SK-N-SH (cell line): ENCODE results near the gene STAT6. TPM values are rescaled to one million over a fixed set of nuclear protein-coding genes. Genes with fewer than 3 reads are reported as not detected.

Source experiments
- CTCF ChIA-PET: fragments of 300-600, 350-600 bp; formaldehyde crosslinking; extraction: SDS; loops from one replicate; lab custom pipeline; 2021; lab: Yijun Ruan, JAX
- POLR2A ChIA-PET: fragments of 350-600 bp; sonication (Branson Sonifier 250); formaldehyde crosslinking; extraction: SDS; loops from one replicate; lab custom pipeline; 2020; ENCODE audit warnings: antibody characterized with exemption, inconsistent platforms; lab: Yijun Ruan, JAX
- DNase-seq: peaks from one replicate; pipeline ENCODE4 v3.0.0; 2012
- H2AFZ ChIP-seq: fragments of 200-600 bp; sonication (generic); 2 replicates; pipeline ENCODE4 v1.8.1; 2016; ENCODE audit warnings: antibody characterized with exemption, mild to moderate bottlenecking, low read depth
- H3F3A ChIP-seq: fragments of 200-600 bp; sonication (generic); replicated peaks from 2 replicates; pipeline ENCODE3; 2016; ENCODE audit warnings: antibody characterized with exemption, mild to moderate bottlenecking; ENCODE audit not compliant: insufficient read depth
- H3K27ac ChIP-seq, 2 experiments: fragments of 200-500 bp in 1 of 2; fragments of 200-600 bp in 1 of 2; sonication (Bioruptor generic) in 1 of 2; sonication (generic), shearing (Covaris generic) in 1 of 2; 2 replicates each; pipeline versions ENCODE4 v1.5.1 to v1.6.1; 2014 to 2016; ENCODE audit warnings: low read depth in 2 of 2, inconsistent platforms in 1 of 2, low read length in 1 of 2, mild to moderate bottlenecking in 1 of 2, mixed read lengths in 1 of 2
- H3K27me3 ChIP-seq: fragments of 200-600 bp; sonication (generic), shearing (Covaris generic); 2 replicates; pipeline ENCODE4 v1.6.1; 2016; ENCODE audit warnings: mixed run types; ENCODE audit not compliant: insufficient read depth
- H3K36me3 ChIP-seq, 2 experiments: fragments of 200-500 bp in 1 of 2; fragments of 200-600 bp in 1 of 2; sonication (Bioruptor generic) in 1 of 2; sonication (generic) in 1 of 2; replicated peaks in 1 of 2; 2 replicates each; pipeline versions ENCODE3 to v1.5.1; 2014 to 2016; ENCODE audit warnings: low read length in 1 of 2, mild to moderate bottlenecking in 1 of 2; ENCODE audit not compliant: insufficient read depth in 2 of 2, control insufficient read depth in 1 of 2
- H3K4me1 ChIP-seq, 2 experiments: fragments of 200-500 bp in 1 of 2; fragments of 200-600 bp in 1 of 2; sonication (Bioruptor generic) in 1 of 2; sonication (generic), shearing (Covaris generic) in 1 of 2; 2 replicates each; pipeline versions ENCODE4 v1.5.1 to v1.6.1; 2014 to 2016; ENCODE audit warnings: low read depth in 1 of 2, low read length in 1 of 2, mixed run types in 1 of 2; ENCODE audit not compliant: insufficient read depth in 2 of 2, control insufficient read depth in 1 of 2
- H3K4me2 ChIP-seq: fragments of 200-600 bp; sonication (generic), shearing (Covaris generic); 2 replicates; pipeline ENCODE4 v1.6.1; 2017; ENCODE audit warnings: mixed run types
- H3K4me3 ChIP-seq, 2 experiments: fragments of 200-500 bp in 1 of 2; fragments of 200-600 bp in 1 of 2; sonication (Bioruptor generic) in 1 of 2; sonication (generic), shearing (Covaris generic) in 1 of 2; 2 replicates each; pipeline versions ENCODE4 v1.5.1 to v1.8.1; 2014 to 2016; ENCODE audit warnings: low read depth in 2 of 2, inconsistent platforms in 1 of 2, low read length in 1 of 2, mild to moderate bottlenecking in 1 of 2, mixed read lengths in 1 of 2, moderate library complexity in 1 of 2
- H3K79me2 ChIP-seq: fragments of 200-600 bp; sonication (generic); 2 replicates; pipeline ENCODE4 v1.8.1; 2017; ENCODE audit warnings: mild to moderate bottlenecking; ENCODE audit not compliant: insufficient read depth
- H3K9ac ChIP-seq: fragments of 200-600 bp; sonication (generic); 2 replicates; pipeline ENCODE4 v1.6.1; 2017; ENCODE audit warnings: mixed run types
- H3K9me2 ChIP-seq: fragments of 200-600 bp; sonication (generic); 2 replicates; pipeline ENCODE4 v1.6.1; 2017; ENCODE audit warnings: mixed run types
- H3K9me3 ChIP-seq: fragments of 200-600 bp; sonication (generic); 2 replicates; pipeline ENCODE4 v1.6.1; 2017; ENCODE audit warnings: mixed run types, mild to moderate bottlenecking, moderate library complexity
- H4K20me1 ChIP-seq: fragments of 200-600 bp; sonication (generic); 2 replicates; pipeline ENCODE4 v1.6.1; 2017; ENCODE audit warnings: mild to moderate bottlenecking, mixed run types; ENCODE audit not compliant: insufficient read depth
- CHD2 ChIP-seq: fragments of 150-350 bp; IDR thresholded peaks from 2 replicates; pipeline ENCODE4 v1.6.1; 2018; ENCODE audit warnings: low read length; ENCODE audit not compliant: partially characterized antibody
- CTCF ChIP-seq: fragments of 200-600 bp; sonication (generic); IDR thresholded peaks from 2 replicates; pipeline ENCODE4 v1.6.1; 2017; ENCODE audit warnings: antibody characterized with exemption, mild to moderate bottlenecking, moderate library complexity
- EZH2phosphoT487 ChIP-seq: fragments of 200-600 bp; sonication (generic); IDR thresholded peaks from 2 replicates; pipeline ENCODE4 v1.6.1; 2017; ENCODE audit warnings: low read depth, mixed run types, mild to moderate bottlenecking, antibody characterized with exemption, moderate library complexity, borderline replicate concordance
- FOSL2 ChIP-seq: IDR thresholded peaks from 2 replicates; pipeline ENCODE4 v1.4.0; 2012; ENCODE audit warnings: low read depth, mild to moderate bottlenecking, moderate library complexity, borderline replicate concordance
- FOXM1 ChIP-seq: IDR thresholded peaks from 2 replicates; pipeline ENCODE4 v1.4.0; 2012; ENCODE audit warnings: low read depth, mild to moderate bottlenecking
- MEF2A ChIP-seq: IDR thresholded peaks from 2 replicates; pipeline ENCODE4 v1.4.0; 2012; ENCODE audit warnings: low read depth, borderline replicate concordance
- MXI1 ChIP-seq: IDR thresholded peaks from 2 replicates; pipeline ENCODE4 v1.6.1; 2012; ENCODE audit warnings: mild to moderate bottlenecking, low read depth, low read length, improper control_type of control experiment
- NRF1 ChIP-seq: IDR thresholded peaks from 2 replicates; pipeline ENCODE4 v1.6.1; 2012; ENCODE audit warnings: low read depth, mild to moderate bottlenecking, low read length
- RAD21 ChIP-seq: IDR thresholded peaks from 2 replicates; pipeline ENCODE4 v1.6.1; 2012; ENCODE audit warnings: mild to moderate bottlenecking, low read length
- REST ChIP-seq: IDR thresholded peaks from 2 replicates; pipeline ENCODE4 v1.6.1; 2012; ENCODE audit warnings: mild to moderate bottlenecking, low read depth, low read length, moderate library complexity
- SIN3A ChIP-seq: IDR thresholded peaks from 2 replicates; pipeline ENCODE4 v1.6.1; 2012; ENCODE audit warnings: low read depth, mild to moderate bottlenecking, low read length, moderate library complexity, borderline replicate concordance
- SMC3 ChIP-seq: IDR thresholded peaks from 2 replicates; pipeline ENCODE4 v1.6.1; 2012; ENCODE audit warnings: low read depth, low read length, improper control_type of control experiment
- TAF1 ChIP-seq: IDR thresholded peaks from 2 replicates; pipeline ENCODE4 v1.6.1; 2012; ENCODE audit warnings: low read depth, mild to moderate bottlenecking, low read length, moderate library complexity, borderline replicate concordance
- TCF12 ChIP-seq: IDR thresholded peaks from 2 replicates; pipeline ENCODE4 v1.4.0; 2012
- YY1 ChIP-seq: IDR thresholded peaks from 2 replicates; pipeline ENCODE4 v1.4.0; 2012; ENCODE audit warnings: low read depth, mild to moderate bottlenecking
- WGBS: methylation state at CpG from one replicate; pipeline ENCODE4 v1.1.6; 2017; ENCODE audit warnings: low lambda C conversion rate; 5-methylcytosine and 5-hydroxymethylcytosine counted together
- polyA plus RNA-seq, 3 experiments: library from polyadenylated mRNA; depleted of rRNA; stranded (reverse); fragments of >200 nt; gene quantifications; 2 replicates each; pipeline ENCODE4 v1.2.3, GENCODE V29; 2012
- TF ChIP-seq, protein P1 (sequence below): fragments of 150-350 bp; IDR thresholded peaks from 2 replicates; pipeline ENCODE4 v1.6.1; 2016; ENCODE audit warnings: mild to moderate bottlenecking, low read depth, low read length
- TF ChIP-seq, protein P2 (sequence below): fragments of 150-350 bp; IDR thresholded peaks from 2 replicates; pipeline ENCODE4 v1.6.1; 2017; ENCODE audit warnings: antibody characterized with exemption, low read length, low read depth, borderline replicate concordance

Gene STAT6
- polyA plus RNA-seq, 1 of the 3 experiments (the other 2 are of a cell fraction): 0.15 TPM

DNA sequence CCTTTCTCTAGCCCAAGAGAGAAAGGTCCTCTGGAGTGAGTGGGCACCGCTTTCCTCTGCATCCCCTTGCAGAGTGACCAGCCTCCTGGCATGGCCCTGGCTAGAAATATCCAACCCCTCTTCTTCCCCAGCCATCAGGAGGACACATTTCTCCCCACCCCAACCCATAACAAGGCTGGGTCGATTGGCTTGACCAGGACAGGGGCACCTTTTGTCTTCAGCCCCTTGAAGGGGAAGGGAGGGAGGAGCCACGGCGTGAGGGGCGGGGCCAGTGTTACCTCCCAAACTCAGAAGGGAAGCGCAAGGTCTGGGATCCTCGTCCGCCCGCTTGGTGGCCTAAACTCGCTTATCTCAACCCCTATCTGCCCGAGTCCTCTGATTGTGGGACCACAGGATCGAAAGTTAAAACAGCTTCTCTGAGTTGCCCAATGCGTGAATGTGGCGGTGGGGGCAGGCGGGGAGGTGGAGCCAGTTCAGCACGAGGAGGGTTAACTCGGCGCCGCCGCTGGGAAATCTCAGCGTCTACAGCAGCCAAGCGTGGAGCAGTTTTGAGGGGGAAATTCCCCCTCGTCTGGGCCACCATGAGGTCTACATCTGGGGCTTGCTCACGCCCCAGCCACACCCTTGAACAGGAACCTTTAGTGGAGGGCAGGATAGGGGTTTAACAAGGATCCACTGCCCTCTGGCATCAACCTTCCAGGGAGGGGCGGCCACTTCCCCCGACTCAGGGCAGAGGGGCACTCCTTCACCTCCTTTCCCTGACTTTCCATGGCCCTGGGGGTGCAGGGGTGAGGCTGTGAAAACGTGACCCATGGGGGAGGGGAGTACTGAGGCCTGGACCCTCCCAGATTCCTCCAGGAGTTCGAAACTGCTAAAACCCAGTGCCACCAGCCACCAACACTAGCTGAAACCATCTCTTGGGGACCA, 795 bp downstream of the STAT6 start:
- POLR2A ChIA-PET: no interaction called here
- no peaks in the 10 kb centered on the region for H3K9me2 ChIP-seq
- no peaks in the 10 kb centered on the region for H4K20me1 ChIP-seq
- no peaks in the 10 kb centered on the region for H3K79me2 ChIP-seq
- H3K4me3 ChIP-seq: no peak overlapping the region
- no peaks in the 10 kb centered on the region for H3K36me3 ChIP-seq
- TF ChIP-seq CHD2: no peak
- TF ChIP-seq, protein P1, sequence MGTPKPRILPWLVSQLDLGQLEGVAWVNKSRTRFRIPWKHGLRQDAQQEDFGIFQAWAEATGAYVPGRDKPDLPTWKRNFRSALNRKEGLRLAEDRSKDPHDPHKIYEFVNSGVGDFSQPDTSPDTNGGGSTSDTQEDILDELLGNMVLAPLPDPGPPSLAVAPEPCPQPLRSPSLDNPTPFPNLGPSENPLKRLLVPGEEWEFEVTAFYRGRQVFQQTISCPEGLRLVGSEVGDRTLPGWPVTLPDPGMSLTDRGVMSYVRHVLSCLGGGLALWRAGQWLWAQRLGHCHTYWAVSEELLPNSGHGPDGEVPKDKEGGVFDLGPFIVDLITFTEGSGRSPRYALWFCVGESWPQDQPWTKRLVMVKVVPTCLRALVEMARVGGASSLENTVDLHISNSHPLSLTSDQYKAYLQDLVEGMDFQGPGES: no peak
- TF ChIP-seq, protein P2, sequence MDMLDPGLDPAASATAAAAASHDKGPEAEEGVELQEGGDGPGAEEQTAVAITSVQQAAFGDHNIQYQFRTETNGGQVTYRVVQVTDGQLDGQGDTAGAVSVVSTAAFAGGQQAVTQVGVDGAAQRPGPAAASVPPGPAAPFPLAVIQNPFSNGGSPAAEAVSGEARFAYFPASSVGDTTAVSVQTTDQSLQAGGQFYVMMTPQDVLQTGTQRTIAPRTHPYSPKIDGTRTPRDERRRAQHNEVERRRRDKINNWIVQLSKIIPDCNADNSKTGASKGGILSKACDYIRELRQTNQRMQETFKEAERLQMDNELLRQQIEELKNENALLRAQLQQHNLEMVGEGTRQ: no peak
- TF ChIP-seq MXI1: no peak
- TF ChIP-seq SMC3: no peak
- TF ChIP-seq NRF1: no peak
- no peak for TF ChIP-seq SIN3A
- TF ChIP-seq MEF2A: no peak
- no peak for TF ChIP-seq REST
- no peak for TF ChIP-seq TAF1
- TF ChIP-seq FOXM1: no peak
- no peak for TF ChIP-seq TCF12
- TF ChIP-seq FOSL2: no peak
- TF ChIP-seq YY1: no peak
- no peak for TF ChIP-seq RAD21
- no peak for TF ChIP-seq EZH2phosphoT487
- no peak for TF ChIP-seq CTCF
- TF ChIP-seq, all 33 proteins: peak for 0
- WGBS: 72% methylated on average over 20 of the region's 28 CpGs
- Histone ChIP-seq H2AFZ (no peak overlapping the region), H3F3A (no peaks in the 10 kb centered on the region), H3K27ac (no peak overlapping the region), H3K9me3 (no peaks in the 10 kb centered on the region), H3K4me2 (no peak overlapping the region), H3K4me1 (peaks cover 0 to 9% of the 10 kb centered on the region in 2 experiments; a peak in 2 of 4 replicates), H3K9ac (no peak overlapping the region), H3K27me3 (no peaks in the 10 kb centered on the region)
- CTCF ChIA-PET: interaction anchor here (0.6 to 5.0 kb wide), 23 partner anchors 12 to 353 kb away, joined by 3 to 240 read pairs (median 15); partner anchors contain the start of genes NAB2, NEMP1, TAC3 and ZBTB39
- DNase-seq: peak; percentile 15
